Stimulated activated CD4-positive, alpha-beta T cell treated with anti-CD3 and anti-CD28 coated beads, Interleukin-2, amount 100 ng/mL, for 48 hours (primary cell): ENCODE results near the gene WASL.
"Not testable (repeated sequence)": the region's sequence is repeated elsewhere in the genome, so short reads cannot be mapped to it uniquely, and the experiment has no call there.

Experiments used
- DNase-seq, 2 donors: peaks; one replicate each; pipeline ENCODE4 v3.0.0-alpha.2; 2020

WASL gene

DNA sequence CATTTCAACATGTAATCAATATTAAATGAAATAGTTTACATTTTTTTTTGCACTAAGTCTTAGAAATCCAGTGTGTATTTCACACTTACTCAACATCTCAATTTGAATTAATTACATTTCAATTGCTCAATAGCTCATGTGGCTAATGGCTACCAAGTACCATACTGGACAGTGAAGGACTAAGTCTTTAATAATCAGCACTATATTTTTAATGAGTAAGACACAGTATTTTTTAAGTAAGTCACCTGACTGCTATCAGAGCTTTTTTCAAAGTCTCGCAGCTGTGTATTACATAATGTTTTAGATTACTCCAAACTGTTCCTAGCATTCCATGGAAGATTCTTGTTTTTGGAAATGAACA lies 19.6 kb downstream of the WASL start:
- DNase-seq = no peak

DNA sequence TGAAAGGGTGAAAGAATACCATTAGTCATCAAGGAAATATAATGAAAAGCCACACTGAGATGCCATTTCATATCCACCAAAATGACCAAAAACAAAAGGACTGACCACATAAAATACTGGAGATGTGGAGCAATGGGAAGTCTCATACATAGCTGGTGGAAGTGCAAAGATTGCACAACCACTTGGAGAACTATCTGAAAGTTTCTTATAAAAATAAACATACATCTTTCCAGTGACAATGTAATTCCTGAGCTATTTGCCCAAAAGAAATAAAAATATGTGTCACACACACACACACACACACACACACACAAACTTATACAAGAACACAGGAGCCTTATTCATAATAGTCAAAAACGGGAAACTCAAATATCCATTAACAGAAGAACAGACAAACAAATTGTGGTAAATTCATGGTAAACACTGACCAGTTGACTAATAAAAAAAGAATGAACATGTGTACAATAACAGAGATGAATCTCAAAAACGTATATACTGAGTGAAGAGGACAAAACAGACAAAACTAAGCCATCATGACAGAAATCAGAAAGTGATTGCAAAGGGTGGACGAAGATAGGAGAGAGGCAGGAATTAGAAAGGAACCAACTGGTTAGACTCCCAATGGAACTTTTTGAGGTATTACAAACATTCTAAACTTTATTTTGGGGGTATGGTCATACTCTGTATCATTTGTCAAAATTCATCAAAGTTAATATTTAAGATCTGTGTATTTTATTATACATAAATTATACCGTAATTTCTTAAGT lies 21.5 kb downstream of the WASL start:
- DNase-seq = no peak

DNA sequence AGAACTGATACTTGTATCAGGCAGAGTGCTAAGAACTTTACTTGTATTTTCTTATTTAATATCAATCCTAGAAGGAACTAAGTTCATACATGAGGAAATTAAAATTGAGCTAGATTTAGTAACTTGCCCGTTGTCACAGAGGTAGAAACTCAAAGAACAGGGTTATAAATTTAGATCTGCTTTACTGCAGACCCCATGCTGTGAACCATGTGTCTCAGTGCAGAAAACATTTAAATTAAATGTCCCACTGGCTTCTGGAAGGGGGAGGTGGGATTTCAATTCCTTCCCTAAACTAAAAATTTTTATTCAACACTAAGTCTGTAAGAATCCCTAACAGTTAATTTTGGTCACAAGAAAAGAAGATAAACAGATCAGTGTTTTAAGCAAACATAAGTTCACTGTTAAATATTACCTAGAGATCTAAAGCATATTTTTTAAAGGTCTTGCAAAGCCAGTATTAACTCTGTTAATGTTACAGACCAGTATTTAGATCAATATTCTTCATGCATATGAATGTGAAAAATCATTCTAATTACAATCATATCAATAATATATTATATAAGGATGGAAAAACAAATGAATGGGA lies 23.1 kb downstream of the WASL start:
- no peak for DNase-seq

DNA sequence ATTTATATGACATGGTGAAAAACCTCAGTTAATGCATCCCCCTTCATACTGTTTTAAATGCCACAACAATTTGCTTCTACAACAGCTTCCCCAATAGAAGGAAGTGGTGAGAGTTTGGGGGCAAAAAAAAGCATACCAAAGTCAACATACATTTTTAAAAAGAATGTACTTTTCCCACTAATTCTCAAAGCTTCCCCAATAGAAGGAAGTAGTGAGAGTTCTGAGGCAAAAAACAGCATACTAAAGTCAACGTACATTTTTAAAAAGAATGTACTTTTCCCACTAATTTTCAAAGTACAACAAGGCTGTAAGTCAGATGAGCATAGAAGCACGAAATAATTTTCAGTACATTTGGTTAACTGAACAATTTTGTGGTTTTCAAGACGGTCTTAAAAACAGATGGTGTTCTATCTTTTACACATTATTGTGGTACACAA lies 24.0 kb downstream of the WASL start:
- no peak for DNase-seq

DNA sequence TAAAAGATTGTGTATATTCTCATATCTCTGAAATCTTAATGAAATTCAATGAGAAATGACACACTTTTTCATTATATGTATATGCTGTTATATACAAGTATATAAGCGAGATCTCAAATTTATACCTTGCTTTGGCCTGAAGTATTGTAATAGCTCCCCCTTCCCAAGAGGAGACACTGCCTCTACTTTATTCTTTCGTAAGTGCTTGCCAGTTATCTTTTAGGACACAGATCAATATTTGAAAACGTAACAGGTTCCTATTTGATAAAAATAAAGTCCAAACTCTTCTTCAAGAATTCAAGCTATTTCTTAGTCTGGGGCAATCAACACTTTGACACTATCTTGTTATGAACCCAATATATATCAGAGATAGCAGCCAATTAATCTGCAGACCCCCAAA lies 24.9 kb downstream of the WASL start:
- DNase-seq = no peak

DNA sequence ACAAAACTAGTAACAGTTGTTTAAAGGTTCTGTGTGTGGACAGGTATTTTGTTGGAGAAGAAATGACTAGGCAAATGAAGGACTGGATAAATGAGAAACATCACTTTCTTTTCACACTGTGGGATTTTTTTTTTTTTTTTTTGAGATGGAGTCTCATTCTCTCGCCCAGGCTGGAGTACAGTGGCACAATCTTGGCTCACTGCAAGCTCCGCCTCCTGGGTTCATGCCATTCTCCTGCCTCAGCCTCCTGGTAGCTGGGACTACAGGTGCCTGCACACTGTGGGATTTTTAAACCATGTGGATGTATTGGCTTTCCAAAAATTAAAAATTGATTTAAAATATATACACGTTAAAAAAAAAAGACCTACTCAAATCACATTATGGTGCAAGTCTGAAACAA lies 28.3 kb downstream of the WASL start:
- DNase-seq = not testable (repeated sequence)

DNA sequence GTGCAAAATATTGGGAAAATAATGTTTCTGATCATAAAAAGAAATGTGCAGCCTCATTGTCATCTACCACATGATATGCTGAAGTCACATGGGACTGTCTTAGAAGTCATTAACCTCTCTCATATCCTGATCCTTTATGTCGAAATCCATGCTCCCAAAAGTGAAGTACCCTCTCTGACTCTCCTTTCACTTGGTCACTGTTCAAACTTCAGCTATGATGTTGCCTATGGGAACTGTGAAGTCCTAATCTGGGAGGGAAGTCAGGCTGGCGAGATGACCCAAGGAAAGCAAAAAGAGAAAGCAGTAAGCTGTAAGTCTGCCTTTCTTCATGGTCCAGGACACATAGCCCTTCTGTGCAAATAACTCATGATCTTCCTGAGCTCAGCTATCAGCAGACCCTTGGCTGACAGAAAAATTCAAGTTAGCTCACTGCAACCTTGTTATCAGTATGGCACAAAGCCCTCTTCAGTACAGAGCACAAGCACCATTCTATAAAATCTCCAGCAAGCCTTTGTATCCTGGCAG lies 29.5 kb downstream of the WASL start:
- DNase-seq = no peak

DNA sequence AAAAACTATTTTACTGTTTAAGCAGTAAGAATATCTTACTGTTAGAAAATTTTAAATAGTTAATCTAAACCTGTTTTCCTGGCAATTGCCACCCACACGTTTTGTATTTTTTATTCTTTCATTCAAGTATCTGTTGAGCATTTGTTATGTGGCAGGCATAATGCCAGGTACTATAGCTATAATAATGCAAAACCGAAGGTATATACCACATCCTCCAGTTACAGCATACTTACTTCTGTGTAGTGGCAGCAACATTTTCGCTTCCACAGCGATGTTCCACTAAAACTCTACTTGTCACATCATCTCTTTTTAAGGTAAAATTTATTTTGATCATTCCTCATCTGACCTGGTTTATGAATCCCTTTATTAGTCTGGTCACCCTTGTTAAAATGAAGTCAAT lies 30.0 kb downstream of the WASL start:
- no peak for DNase-seq

DNA sequence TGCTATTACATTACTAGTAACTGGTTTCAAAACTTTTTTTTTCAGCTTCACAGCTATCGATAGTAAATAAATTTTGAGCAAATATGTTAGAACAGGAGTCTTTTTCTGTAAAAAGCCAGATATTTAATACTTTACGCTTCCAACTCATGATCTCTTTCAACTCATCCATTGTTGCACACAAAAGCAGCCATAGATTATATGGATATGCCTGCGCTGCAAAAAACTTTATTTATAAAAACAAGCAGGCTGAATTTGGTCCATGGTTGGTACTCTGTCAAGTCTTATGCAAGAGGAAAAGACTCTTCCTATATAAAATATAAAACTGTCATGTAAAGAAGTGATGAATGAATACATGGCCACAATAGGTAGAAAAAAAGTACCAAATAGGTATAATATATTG lies 31.1 kb downstream of the WASL start:
- DNase-seq = no peak

DNA sequence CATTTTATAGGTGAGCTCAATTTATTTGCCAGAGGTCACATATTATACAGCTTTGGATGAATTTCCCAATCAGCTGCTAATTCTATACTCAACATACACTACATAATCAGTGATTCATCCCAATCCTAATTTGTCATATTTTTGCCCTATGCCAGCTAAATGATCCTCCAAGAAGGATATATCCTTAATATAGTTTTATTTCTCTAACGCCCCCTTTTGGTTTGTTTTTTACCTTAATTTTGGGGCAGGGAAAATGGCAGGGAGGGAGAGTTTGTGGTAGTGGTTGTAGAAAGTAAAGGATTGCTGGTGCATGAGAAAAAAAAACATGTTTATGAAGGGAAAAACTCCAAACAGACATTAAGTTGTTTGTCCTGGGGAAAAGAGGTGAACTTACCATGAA lies 31.9 kb downstream of the WASL start:
- DNase-seq = no peak

DNA sequence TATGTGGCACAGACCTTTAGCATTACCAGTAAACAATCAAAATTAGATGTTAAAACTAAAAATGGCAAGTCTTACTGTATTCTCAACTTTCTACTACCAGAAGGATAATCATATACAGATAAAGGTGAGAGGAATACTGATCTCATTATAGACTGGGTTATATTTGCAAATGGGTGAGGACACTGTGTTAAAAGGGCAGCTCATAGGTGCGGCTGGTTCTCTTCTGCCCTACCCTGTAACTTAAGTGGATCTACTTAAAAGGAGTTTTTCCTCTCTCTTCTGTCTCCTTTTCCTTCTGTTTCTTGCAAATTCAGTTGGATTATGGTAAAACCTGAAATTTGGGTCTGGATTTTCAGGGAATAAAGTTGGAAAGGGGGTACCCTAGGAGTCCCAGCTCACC lies 33.0 kb downstream of the WASL start:
- DNase-seq = no peak

DNA sequence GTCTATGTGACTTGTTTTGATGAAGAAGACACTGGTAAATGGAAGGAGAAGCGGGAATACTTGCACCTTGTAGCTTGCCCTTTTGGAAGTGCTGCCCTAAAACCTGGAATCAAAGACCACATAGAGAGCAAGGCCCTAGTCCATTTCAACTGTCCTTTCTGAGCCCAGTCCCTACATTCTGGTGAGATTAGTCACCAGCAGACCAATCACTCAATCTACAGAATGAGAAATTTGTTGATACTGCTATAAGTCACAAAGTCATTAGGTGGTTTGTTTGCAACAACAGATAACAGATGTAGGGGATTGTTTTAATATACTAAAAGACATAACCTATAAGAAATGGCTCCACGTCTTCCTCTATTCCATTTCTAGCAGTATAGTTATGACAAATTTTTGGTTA lies 33.6 kb downstream of the WASL start:
- DNase-seq = no peak

DNA sequence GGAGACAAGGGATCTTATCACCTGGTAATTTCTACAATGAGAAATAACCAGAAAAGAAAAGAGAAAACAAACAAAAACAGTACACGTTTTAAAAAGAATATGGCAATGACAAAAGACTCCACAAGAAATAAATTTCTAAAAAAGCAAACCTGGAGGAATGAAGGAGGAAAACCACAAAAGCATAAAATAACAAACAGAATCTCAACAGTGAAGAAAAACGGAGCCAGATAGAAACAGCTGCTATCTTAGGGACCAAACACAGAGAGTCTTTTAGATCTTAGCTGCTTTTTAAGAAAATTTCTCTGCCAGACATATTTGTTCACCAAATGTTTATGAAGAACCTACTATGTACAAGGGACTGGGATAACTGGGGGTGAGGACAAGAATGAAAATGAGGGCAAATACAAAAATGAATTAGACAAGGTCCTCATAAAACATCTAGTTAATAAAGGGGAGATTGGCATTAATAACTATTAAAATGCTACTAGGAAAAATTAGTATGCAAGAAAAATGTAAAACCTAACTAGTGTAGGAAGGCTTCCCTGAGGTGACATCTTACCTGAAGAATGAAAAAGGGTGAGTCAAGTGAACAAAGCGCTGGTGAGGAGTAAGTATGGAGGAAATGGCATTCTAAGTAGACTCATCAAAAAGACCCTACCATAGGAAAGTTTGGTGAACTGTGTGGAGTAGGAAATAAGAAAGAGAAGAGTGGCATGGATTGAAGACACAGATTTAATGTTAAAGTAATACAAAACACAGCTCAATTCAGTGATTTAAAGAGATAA lies 34.3 kb downstream of the WASL start:
- DNase-seq = no peak

DNA sequence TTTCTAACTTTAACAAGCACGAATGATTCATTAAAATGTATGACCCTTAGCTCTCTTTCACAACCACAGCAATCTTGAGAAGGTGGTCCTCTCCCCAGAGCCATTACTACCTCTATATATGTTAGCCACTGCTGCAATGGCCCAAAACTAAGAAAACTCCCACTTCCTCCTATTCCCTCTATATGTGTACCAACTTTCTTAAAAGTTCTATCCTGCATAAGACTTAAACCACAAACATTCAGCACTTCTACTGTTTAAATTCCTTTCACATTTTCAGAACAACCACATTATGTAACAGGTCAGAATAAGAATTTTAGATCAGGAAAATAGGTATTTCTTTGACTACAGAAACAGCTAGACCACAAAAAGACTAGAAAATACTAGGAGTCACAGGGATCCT lies 36.2 kb downstream of the WASL start:
- DNase-seq = no peak

DNA sequence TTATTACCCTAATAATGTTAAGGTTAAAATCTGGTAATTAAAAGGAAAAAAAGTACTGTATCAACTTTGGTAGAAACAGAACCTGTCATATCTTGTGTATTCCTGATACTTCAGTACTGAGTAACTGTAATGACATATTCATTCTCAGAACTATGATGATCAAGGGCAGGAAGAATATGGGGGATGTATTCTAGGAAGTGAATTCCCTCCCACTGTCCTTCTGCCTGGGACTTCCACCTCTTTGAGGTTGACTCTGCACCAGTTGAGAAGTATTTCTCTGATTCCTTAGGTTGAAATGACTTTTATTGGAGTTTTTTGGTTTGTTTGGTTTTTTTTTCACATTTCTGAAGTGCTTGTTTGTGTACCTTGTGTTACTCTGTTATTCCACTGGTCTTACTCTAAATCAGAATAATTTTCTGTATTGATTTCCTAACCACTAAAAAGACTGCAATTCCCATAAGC lies 36.9 kb downstream of the WASL start:
- no peak for DNase-seq

DNA sequence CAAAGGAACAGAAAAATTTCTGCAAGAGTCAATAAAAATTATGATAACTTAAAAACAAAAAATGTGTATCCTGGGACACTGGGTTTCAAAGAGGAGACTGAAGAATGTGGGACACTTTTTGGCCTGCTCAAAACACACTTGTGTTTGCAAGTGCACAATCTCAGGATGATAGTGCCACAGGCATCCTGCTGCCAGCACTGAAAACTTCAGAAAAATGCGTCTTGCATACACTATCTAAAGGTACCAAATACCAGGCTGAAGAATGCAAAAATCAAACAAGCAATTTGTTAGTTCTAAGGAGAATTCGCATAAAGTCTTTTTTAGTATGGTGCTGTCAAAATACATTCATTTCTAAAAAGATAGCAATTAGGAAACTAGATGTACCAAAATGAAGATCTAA lies 38.1 kb downstream of the WASL start:
- no peak for DNase-seq

DNA sequence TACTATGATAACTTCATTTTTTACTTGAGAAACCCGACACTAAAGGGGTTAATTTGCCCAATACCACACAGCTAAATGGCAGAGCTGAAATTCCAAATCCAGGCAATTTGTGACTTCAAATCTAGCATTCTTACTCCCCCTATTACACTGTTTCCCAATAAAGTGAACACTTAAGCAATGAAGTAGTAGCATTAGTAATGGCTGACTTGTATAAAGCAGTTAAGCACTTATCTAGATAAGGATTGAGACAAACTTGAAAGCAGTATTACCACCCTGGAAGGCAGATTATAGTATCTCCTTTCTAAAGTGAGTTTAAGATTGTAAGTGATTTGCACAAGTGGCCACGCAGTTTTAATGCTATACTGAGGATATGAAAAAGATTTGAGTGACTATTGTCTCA lies 39.3 kb downstream of the WASL start:
- no peak for DNase-seq

DNA sequence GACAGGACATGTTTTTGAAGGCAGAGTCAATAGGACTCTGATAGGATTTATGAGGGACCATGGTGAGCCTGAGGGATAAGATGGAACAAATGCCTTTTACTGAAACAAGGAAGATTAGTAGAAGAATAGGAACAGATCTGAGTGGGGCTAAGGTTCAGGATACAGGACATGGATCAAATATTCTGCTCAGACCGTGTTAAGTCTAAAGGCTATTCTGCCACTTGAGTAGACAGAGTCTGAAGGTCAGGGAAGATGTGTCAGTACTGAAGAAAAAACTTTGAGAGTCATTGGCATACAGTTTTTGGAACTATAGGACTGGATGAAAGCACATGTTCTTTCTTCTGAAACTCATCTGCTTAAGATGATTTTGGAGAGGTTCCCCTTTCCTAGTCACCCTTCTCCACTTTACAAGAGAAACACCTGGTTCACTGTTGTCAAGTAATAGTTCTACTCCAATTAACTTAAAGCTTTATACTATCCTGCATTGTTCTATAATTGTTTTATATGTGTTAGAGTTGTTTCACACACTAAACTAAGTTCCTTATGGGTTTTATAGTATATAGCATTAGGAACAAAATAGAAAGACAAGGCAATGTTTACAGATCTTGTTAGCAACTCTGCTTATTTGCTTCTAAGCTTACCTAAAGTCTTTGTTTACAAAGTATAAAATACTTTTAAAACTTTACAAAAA lies 43.4 kb downstream of the WASL start:
- no peak for DNase-seq

DNA sequence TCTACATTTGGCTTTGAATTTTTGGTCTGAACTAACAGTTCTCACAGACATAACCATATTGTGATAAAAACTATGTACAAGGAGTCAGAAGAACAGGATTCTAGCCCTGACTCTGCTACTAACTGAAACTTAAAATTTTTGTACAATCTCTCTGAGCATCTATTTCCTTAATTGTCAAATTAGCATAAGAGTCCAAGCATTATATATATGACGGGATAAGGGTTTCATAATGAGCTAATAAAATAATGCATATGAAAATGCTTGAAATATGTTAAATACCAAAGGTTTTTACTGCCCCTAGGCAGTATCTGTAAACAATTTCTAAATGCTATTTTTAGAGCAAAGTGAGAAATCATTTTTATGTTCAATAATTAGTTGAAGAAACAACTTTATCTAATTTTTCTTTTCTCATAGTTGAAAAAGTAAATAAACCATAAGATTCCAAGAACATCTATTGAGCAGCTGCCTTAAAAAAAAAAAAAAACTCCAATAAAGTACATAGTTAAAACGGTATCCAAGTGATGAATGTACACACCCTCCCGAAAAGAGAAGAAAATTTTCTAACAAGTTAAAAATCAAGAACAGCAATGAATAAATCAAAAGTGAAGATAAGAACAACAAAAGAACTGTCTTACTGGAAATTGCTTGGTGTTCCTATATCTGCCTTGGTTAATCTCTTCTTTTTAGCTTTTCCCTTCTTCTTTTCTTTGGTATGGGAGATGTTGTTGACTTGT lies 52.7 kb downstream of the WASL start:
- no peak for DNase-seq

DNA sequence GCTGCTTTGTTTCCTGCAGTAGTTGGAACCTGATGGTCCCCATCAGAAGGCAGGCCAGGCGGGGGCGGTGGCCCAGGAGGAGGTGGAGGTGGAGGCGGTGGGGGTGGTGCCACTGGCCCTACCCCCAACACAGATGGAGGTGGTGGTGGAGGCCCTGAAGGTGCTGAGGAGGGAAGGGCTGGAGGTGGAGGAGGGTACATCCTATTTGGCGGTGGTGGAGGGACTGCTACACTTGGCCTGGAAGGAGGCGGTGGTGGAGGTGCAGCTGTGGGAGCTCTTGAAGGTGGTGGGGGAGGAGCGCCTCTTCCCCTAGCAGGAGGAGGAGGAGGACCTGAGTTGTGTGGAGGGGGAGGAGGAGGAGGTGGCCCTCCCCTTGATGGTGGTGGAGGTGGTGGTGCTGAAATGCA lies 56.3 kb downstream of the WASL start:
- DNase-seq = no peak

DNA sequence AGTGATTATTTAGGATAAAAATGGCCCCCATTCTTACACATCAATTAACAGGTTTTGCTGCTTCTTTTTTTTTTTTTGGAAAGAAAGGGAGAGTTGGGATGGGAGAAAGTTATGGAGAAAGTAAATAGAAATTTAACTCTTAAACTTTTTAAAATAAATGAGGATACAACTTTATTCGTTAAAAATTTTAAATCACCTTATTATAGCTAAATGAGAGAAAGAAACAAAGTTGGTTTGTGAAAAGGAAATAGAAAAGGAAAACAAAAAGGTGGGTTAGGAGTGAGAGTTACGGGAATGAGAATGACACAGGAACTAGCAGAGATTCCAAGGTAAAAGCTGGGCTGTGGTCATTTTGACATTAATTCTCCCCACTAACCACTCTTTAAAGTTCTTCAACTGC lies 58.3 kb downstream of the WASL start:
- DNase-seq = no peak

DNA sequence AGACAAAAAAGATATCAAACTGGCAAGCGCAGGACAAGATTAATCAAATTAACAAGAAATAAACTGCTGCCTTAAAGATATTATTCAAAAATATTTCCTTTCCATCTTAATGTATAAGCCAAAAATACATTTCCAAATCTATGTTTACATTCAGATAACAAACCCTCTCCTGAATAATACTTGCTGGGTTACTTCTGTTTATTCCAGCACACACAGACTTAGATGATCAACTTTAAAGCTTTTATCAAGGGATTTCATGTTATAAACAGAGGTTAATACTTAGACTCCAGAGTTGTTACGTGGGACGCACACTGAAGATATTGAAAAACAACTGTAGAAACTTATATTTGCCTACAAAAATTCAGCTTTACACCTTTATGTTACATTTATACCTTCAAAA lies 59.6 kb downstream of the WASL start:
- DNase-seq = no peak

DNA sequence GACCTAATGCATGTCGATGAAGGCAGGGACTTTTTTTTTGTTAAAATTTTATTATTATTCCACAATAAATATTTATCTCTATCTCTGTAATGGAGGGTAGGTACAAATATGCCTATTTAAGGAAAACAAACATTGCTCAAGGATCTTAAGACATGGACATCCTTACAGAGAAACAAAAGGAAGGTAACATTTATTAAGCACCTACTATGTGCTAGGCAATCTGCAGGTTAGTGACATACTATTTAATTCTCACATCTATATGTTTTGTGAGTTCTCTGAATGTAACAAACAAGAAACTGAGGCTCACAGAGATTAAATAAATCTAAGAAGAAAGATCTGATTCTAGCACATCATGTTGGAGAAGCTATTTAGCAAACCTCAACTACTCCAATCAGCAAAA lies 61.1 kb downstream of the WASL start:
- no peak for DNase-seq
